AG08395 (cell line): ENCODE data around the gene ABLIM3.

Experiments used
- DNase-seq: peaks from one replicate; pipeline ENCODE4 v3.0.0; 2012; ENCODE audit warnings: mixed read lengths, low spot score

Gene ABLIM3

GRCh38 chr5:149188383-149188782 is 47.1 kb downstream of the ABLIM3 start:
- no peak for DNase-seq

- no peak for DNase-seq
Observed at GRCh38 chr5:149195337-149195887, 54.1 kb downstream of the ABLIM3 start.

GRCh38 chr5:149195962-149196361 is 54.7 kb downstream of the ABLIM3 start:
- DNase-seq = no peak

- no peak for DNase-seq
Observed at GRCh38 chr5:149198148-149198547, 56.9 kb downstream of the ABLIM3 start.

GRCh38 chr5:149200355-149200754 is 59.1 kb downstream of the ABLIM3 start:
- no peak for DNase-seq

GRCh38 chr5:149201121-149201637 is 59.9 kb downstream of the ABLIM3 start:
- no peak for DNase-seq

GRCh38 chr5:149202910-149203451 is 61.7 kb downstream of the ABLIM3 start:
- no peak for DNase-seq

- peak; percentile 38 for DNase-seq
Observed at GRCh38 chr5:149203921-149204441, 62.7 kb downstream of the ABLIM3 start.

- peak; percentile 35 for DNase-seq
Observed at GRCh38 chr5:149205625-149206523, 64.6 kb downstream of the ABLIM3 start.

GRCh38 chr5:149206524-149207141 is 65.3 kb downstream of the ABLIM3 start:
- DNase-seq = no peak

GRCh38 chr5:149207831-149208230 is 66.5 kb downstream of the ABLIM3 start:
- no peak for DNase-seq

GRCh38 chr5:149210225-149210624 is 68.9 kb downstream of the ABLIM3 start:
- no peak for DNase-seq

- no peak for DNase-seq
Observed at GRCh38 chr5:149210968-149211490, 69.7 kb downstream of the ABLIM3 start.

- DNase-seq = peak; percentile 40
Observed at GRCh38 chr5:149211566-149211965, 70.3 kb downstream of the ABLIM3 start.

GRCh38 chr5:149212198-149212951 is 71.1 kb downstream of the ABLIM3 start:
- DNase-seq = peak; percentile 96

- DNase-seq = no peak
Observed at GRCh38 chr5:149213264-149213880, 72.1 kb downstream of the ABLIM3 start.

GRCh38 chr5:149215478-149216090 is 74.3 kb downstream of the ABLIM3 start:
- DNase-seq = peak; percentile 55

- no peak for DNase-seq
Observed at GRCh38 chr5:149216496-149216895, 75.2 kb downstream of the ABLIM3 start.

GRCh38 chr5:149217096-149217802 is 76.0 kb downstream of the ABLIM3 start:
- no peak for DNase-seq

GRCh38 chr5:149217803-149218155 is 76.5 kb downstream of the ABLIM3 start:
- no peak for DNase-seq
